PC-3 (cell line): ENCODE results near the gene RUVBL2.
"Not testable (repeated sequence)": the region's sequence is repeated elsewhere in the genome, so short reads cannot be mapped to it uniquely, and the experiment has no call there.

Experiments used
- EZH2 ChIP-seq: fragments of 300-600 bp; sonication (generic); IDR thresholded peaks from one replicate; pipeline ENCODE4 v1.6.1; 2017; ENCODE audit warnings: antibody characterized with exemption, mild to moderate bottlenecking, low read length; ENCODE audit not compliant: unreplicated experiment
- TF ChIP-seq, protein P1 (sequence below): fragments of 300-600 bp; sonication (generic); conservative IDR thresholded peaks from 2 replicates; pipeline ENCODE4 v1.5.1; 2017; ENCODE audit warnings: antibody characterized with exemption, low read depth, mild to moderate bottlenecking, low read length

GRCh38 chr19:49043548-49043947 is 49.9 kb downstream of the RUVBL2 start, which contains the start of gene CGB5:
- TF ChIP-seq, protein P1, sequence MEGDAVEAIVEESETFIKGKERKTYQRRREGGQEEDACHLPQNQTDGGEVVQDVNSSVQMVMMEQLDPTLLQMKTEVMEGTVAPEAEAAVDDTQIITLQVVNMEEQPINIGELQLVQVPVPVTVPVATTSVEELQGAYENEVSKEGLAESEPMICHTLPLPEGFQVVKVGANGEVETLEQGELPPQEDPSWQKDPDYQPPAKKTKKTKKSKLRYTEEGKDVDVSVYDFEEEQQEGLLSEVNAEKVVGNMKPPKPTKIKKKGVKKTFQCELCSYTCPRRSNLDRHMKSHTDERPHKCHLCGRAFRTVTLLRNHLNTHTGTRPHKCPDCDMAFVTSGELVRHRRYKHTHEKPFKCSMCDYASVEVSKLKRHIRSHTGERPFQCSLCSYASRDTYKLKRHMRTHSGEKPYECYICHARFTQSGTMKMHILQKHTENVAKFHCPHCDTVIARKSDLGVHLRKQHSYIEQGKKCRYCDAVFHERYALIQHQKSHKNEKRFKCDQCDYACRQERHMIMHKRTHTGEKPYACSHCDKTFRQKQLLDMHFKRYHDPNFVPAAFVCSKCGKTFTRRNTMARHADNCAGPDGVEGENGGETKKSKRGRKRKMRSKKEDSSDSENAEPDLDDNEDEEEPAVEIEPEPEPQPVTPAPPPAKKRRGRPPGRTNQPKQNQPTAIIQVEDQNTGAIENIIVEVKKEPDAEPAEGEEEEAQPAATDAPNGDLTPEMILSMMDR, result not testable (repeated sequence)
- not testable (repeated sequence) for TF ChIP-seq EZH2
